GM12801 (cell line): ENCODE data around the gene PLEKHG5.

Source experiments
- CTCF ChIP-seq: IDR thresholded peaks from one replicate; pipeline ENCODE4 v1.5.1; 2011; ENCODE audit warnings: control low read depth; ENCODE audit not compliant: insufficient read length; ENCODE audit errors: extremely low read depth

Gene PLEKHG5

GRCh38 chr1:6440198-6441126 is 51.0 kb downstream of the PLEKHG5 start:
- TF ChIP-seq CTCF, result no peak

- TF ChIP-seq CTCF, result no peak
Observed at GRCh38 chr1:6438047-6438525, 53.4 kb downstream of the PLEKHG5 start.

GRCh38 chr1:6435547-6435946 is 55.9 kb downstream of the PLEKHG5 start:
- TF ChIP-seq CTCF, result no peak

- no peak for TF ChIP-seq CTCF
Observed at GRCh38 chr1:6435129-6435528, 56.3 kb downstream of the PLEKHG5 start.

GRCh38 chr1:6434186-6434585 is 57.3 kb downstream of the PLEKHG5 start:
- TF ChIP-seq CTCF, result no peak

- no peak for TF ChIP-seq CTCF
Observed at GRCh38 chr1:6427441-6428390, 63.8 kb downstream of the PLEKHG5 start.

- TF ChIP-seq CTCF, result no peak
Observed at GRCh38 chr1:6426972-6427350, 64.5 kb downstream of the PLEKHG5 start.
